GM12891 (cell line): Measurements from ENCODE around the gene ZBTB4.

Experiments
- PAX5 ChIP-seq: IDR thresholded peaks from 2 replicates; pipeline ENCODE4 v1.6.1; 2011; ENCODE audit warnings: low read length, moderate library complexity, mild to moderate bottlenecking; ENCODE audit not compliant: insufficient read depth, severe bottlenecking
- POLR2A ChIP-seq: IDR thresholded peaks from 2 replicates; pipeline ENCODE4 v1.6.1; 2011; ENCODE audit warnings: low read depth, low read length, control low read depth
- POLR2AphosphoS5 ChIP-seq: IDR thresholded peaks from 2 replicates; pipeline ENCODE4 v1.6.1; 2011; ENCODE audit warnings: low read depth, low read length, control low read depth
- POU2F2 ChIP-seq: IDR thresholded peaks from 2 replicates; pipeline ENCODE4 v1.6.1; 2011; ENCODE audit warnings: low read depth, mild to moderate bottlenecking, control low read depth, low read length, moderate library complexity
- TAF1 ChIP-seq: IDR thresholded peaks from 2 replicates; pipeline ENCODE4 v1.6.1; 2011; ENCODE audit warnings: low read depth, low read length, control low read depth

DNA sequence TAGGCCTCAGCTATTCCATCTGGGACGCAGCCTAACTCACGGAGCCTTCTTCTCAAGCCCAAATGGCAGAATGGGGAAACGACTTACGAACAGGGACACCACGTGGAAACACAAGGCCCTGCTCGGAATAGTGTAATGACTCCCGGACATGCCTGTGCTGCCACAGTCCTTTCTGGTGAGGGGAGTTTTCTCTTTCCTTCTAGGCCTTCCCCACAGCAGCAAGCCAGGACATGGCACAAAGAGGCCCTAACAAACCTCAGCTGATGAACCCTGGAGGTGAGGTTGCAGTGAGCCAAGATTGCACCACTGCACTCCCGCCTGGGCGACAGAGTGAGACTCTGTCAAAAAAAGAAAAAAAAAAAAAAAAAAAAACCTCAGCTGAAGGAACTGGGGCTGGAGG lies 15.3 kb downstream of the ZBTB4 start:
- TF ChIP-seq POLR2A, result no peak
- TF ChIP-seq POLR2AphosphoS5, result no peak
- no peak for TF ChIP-seq TAF1
- no peak for TF ChIP-seq PAX5
- no peak for TF ChIP-seq POU2F2
